ENCODE measurements around the gene SH2D2A.

DNA sequence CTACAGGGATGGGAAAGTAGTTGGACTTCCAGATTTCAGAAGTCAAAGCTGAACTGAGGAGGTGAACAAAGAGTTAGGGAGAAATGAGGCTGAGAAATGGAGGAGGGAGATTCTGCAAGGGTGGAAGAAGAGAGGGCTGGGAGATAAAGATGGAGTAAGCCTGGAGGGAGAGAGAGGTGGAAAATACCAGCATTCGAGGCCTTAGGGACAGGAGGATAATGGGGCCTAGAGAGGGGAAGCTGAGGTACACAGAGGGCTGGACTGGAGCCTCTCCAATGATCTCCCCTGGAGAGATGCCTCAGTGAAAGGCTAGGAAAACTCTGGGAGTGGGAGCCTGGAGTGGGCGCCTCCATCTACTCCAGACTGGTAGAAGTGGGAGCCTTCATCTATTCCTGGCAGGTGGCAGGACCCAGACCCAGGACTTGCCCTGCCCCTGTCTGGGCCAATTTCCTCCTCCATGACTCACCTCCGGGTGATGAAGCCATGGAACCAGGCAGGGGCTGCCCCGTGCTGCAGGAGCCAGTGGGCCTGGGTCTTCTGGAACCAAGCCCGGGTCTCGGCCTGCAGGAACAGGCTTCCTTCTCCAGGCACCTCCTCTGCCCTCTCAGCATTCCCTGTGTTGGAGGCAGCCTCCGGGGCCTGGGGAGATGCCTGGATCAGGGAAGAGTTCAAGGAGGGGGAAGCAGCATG, 1.9 kb downstream of the SH2D2A start:
- TF ChIP-seq, protein P1, sequence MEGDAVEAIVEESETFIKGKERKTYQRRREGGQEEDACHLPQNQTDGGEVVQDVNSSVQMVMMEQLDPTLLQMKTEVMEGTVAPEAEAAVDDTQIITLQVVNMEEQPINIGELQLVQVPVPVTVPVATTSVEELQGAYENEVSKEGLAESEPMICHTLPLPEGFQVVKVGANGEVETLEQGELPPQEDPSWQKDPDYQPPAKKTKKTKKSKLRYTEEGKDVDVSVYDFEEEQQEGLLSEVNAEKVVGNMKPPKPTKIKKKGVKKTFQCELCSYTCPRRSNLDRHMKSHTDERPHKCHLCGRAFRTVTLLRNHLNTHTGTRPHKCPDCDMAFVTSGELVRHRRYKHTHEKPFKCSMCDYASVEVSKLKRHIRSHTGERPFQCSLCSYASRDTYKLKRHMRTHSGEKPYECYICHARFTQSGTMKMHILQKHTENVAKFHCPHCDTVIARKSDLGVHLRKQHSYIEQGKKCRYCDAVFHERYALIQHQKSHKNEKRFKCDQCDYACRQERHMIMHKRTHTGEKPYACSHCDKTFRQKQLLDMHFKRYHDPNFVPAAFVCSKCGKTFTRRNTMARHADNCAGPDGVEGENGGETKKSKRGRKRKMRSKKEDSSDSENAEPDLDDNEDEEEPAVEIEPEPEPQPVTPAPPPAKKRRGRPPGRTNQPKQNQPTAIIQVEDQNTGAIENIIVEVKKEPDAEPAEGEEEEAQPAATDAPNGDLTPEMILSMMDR (IDR thresholded peaks at IDR 0.05): no peak
- no peak for TF ChIP-seq POLR2A (IDR thresholded peaks at IDR 0.05)

Measured in Peyer's patch (tissue), 4 donors.